HEK293 (cell line): Measurements from ENCODE around the gene EFEMP2.

ENCODE experiments used
- BCL11B ChIP-seq: fragments of 450-650 bp; formaldehyde crosslinking; IDR thresholded peaks from 2 replicates; pipeline ENCODE4 v1.5.1; 2016; ENCODE audit warnings: low read depth, missing biosample characterization, missing genetic modification characterization
- KLF9 ChIP-seq: fragments of 450-650 bp; formaldehyde crosslinking; IDR thresholded peaks from 2 replicates; pipeline ENCODE4 v1.5.1; 2016; ENCODE audit warnings: missing biosample characterization, missing genetic modification characterization, low read depth
- SP2 ChIP-seq: fragments of 450-650 bp; formaldehyde crosslinking; IDR thresholded peaks from 2 replicates; pipeline ENCODE4 v1.5.1; 2016; ENCODE audit warnings: missing biosample characterization, missing genetic modification characterization
- YY1 ChIP-seq: fragments of 450-650 bp; formaldehyde crosslinking; IDR thresholded peaks from 2 replicates; pipeline ENCODE4 v1.5.1; 2018; ENCODE audit warnings: missing biosample characterization, missing genetic modification characterization
- ZBTB7A ChIP-seq: fragments of 450-650 bp; formaldehyde crosslinking; IDR thresholded peaks from 2 replicates; pipeline ENCODE4 v1.5.1; 2016; ENCODE audit warnings: low read depth, missing biosample characterization, missing genetic modification characterization
- ZIC2 ChIP-seq: fragments of 450-650 bp; formaldehyde crosslinking; IDR thresholded peaks from 2 replicates; pipeline ENCODE4 v1.5.1; 2016; ENCODE audit warnings: missing biosample characterization, missing genetic modification characterization
- ZNF157 ChIP-seq: fragments of 450-650 bp; formaldehyde crosslinking; IDR thresholded peaks from 2 replicates; pipeline ENCODE4 v1.5.1; 2016; ENCODE audit warnings: missing biosample characterization, missing genetic modification characterization
- ZNF19 ChIP-seq: fragments of 450-650 bp; formaldehyde crosslinking; IDR thresholded peaks from 2 replicates; pipeline ENCODE4; 2016; ENCODE audit warnings: missing biosample characterization, missing genetic modification characterization, low read depth
- ZNF23 ChIP-seq: fragments of 450-650 bp; formaldehyde crosslinking; IDR thresholded peaks from 2 replicates; pipeline ENCODE4 v1.5.1; 2016; ENCODE audit warnings: missing biosample characterization, missing genetic modification characterization, borderline replicate concordance
- ZNF354C ChIP-seq: fragments of 450-650 bp; formaldehyde crosslinking; IDR thresholded peaks from 2 replicates; pipeline ENCODE4 v1.5.1; 2016; ENCODE audit warnings: missing biosample characterization, missing genetic modification characterization, low read depth, borderline replicate concordance
- ZNF416 ChIP-seq: fragments of 450-650 bp; formaldehyde crosslinking; IDR thresholded peaks from 2 replicates; pipeline ENCODE4 v1.5.1; 2016; ENCODE audit warnings: missing biosample characterization, missing genetic modification characterization
- ZNF473 ChIP-seq: fragments of 450-650 bp; formaldehyde crosslinking; IDR thresholded peaks from 2 replicates; pipeline ENCODE4 v1.5.1; 2017; ENCODE audit warnings: missing biosample characterization, missing genetic modification characterization
- ZNF501 ChIP-seq: fragments of 450-650 bp; formaldehyde crosslinking; IDR thresholded peaks from 2 replicates; pipeline ENCODE4 v1.5.1; 2016; ENCODE audit warnings: missing biosample characterization, missing genetic modification characterization
- ZNF544 ChIP-seq: fragments of 450-650 bp; formaldehyde crosslinking; IDR thresholded peaks from 2 replicates; pipeline ENCODE4 v1.5.0; 2017; ENCODE audit warnings: missing biosample characterization, missing genetic modification characterization
- ZNF610 ChIP-seq: fragments of 450-650 bp; formaldehyde crosslinking; IDR thresholded peaks from 2 replicates; pipeline ENCODE4 v1.5.1; 2016; ENCODE audit warnings: missing biosample characterization, missing genetic modification characterization, borderline replicate concordance
- ZNF837 ChIP-seq: fragments of 450-650 bp; formaldehyde crosslinking; IDR thresholded peaks from 2 replicates; pipeline ENCODE4 v1.5.1; 2016; ENCODE audit warnings: missing biosample characterization, missing genetic modification characterization
- ZXDB ChIP-seq: fragments of 450-650 bp; formaldehyde crosslinking; IDR thresholded peaks from 2 replicates; pipeline ENCODE4 v1.5.1; 2016; ENCODE audit warnings: missing biosample characterization, missing genetic modification characterization
- TF ChIP-seq, protein P1 (sequence below): fragments of 450-650 bp; formaldehyde crosslinking; IDR thresholded peaks from 2 replicates; pipeline ENCODE4 v1.5.1; 2016; ENCODE audit warnings: missing biosample characterization, missing genetic modification characterization, low read depth
- TF ChIP-seq, protein P2 (sequence below): fragments of 450-650 bp; formaldehyde crosslinking; IDR thresholded peaks from 2 replicates; pipeline ENCODE4 v1.5.1; 2016; ENCODE audit warnings: missing biosample characterization, missing genetic modification characterization
- TF ChIP-seq, protein P3 (sequence below): fragments of 450-650 bp; formaldehyde crosslinking; IDR thresholded peaks from 2 replicates; pipeline ENCODE4 v1.5.1; 2016; ENCODE audit warnings: missing biosample characterization, missing genetic modification characterization
- TF ChIP-seq, protein P4 (sequence below): fragments of 450-650 bp; formaldehyde crosslinking; IDR thresholded peaks from 2 replicates; pipeline ENCODE4 v1.5.1; 2016; ENCODE audit warnings: missing biosample characterization, missing genetic modification characterization
- TF ChIP-seq, protein P5 (sequence below): fragments of 450-650 bp; formaldehyde crosslinking; IDR thresholded peaks from 2 replicates; pipeline ENCODE4 v1.5.1; 2016; ENCODE audit warnings: missing biosample characterization, missing genetic modification characterization, low read depth
- TF ChIP-seq, protein P6 (sequence below): fragments of 450-650 bp; formaldehyde crosslinking; IDR thresholded peaks from 2 replicates; pipeline ENCODE4 v1.5.1; 2016; ENCODE audit warnings: missing biosample characterization, missing genetic modification characterization
- TF ChIP-seq, protein P7 (sequence below): fragments of 450-650 bp; formaldehyde crosslinking; IDR thresholded peaks from 2 replicates; pipeline ENCODE4; 2016; ENCODE audit warnings: missing biosample characterization, missing genetic modification characterization
- TF ChIP-seq, protein P8 (sequence below): fragments of 450-650 bp; IDR thresholded peaks from 2 replicates; pipeline ENCODE4 v1.5.1; 2018; ENCODE audit warnings: missing biosample characterization, mild to moderate bottlenecking, missing genetic modification characterization

Gene EFEMP2

DNA sequence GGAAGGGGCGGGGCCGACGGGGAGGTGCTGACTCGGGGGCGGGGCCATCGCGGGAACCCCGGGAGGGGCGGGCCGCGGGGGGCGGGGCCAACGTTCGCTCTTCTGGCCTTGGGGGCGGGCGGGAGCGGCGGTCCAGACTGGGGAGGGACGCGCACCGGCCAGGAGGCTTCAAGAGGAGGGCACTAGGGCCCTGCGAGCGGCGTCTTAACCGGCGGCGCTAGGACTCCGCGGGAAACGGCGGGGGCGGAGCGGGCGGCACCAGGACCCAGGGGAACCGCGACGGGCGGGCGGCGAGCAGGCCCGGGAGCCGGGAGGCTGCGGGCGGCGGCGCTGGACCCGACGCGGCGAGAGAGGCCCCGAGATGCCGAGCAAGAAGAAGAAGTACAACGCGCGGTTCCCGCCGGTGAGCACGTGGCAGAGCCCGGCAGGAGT lies 46.6 kb upstream of the EFEMP2 start, which contains the start of gene DRAP1 (continued):
- TF ChIP-seq, protein P1, sequence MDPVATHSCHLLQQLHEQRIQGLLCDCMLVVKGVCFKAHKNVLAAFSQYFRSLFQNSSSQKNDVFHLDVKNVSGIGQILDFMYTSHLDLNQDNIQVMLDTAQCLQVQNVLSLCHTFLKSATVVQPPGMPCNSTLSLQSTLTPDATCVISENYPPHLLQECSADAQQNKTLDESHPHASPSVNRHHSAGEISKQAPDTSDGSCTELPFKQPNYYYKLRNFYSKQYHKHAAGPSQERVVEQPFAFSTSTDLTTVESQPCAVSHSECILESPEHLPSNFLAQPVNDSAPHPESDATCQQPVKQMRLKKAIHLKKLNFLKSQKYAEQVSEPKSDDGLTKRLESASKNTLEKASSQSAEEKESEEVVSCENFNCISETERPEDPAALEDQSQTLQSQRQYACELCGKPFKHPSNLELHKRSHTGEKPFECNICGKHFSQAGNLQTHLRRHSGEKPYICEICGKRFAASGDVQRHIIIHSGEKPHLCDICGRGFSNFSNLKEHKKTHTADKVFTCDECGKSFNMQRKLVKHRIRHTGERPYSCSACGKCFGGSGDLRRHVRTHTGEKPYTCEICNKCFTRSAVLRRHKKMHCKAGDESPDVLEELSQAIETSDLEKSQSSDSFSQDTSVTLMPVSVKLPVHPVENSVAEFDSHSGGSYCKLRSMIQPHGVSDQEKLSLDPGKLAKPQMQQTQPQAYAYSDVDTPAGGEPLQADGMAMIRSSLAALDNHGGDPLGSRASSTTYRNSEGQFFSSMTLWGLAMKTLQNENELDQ = no peak
- TF ChIP-seq, protein P2, sequence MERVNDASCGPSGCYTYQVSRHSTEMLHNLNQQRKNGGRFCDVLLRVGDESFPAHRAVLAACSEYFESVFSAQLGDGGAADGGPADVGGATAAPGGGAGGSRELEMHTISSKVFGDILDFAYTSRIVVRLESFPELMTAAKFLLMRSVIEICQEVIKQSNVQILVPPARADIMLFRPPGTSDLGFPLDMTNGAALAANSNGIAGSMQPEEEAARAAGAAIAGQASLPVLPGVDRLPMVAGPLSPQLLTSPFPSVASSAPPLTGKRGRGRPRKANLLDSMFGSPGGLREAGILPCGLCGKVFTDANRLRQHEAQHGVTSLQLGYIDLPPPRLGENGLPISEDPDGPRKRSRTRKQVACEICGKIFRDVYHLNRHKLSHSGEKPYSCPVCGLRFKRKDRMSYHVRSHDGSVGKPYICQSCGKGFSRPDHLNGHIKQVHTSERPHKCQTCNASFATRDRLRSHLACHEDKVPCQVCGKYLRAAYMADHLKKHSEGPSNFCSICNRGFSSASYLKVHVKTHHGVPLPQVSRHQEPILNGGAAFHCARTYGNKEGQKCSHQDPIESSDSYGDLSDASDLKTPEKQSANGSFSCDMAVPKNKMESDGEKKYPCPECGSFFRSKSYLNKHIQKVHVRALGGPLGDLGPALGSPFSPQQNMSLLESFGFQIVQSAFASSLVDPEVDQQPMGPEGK = peak; percentile 73
- TF ChIP-seq ZNF610 (tag by site-specific recombination) (no peak), ZNF23 (tag by site-specific recombination) (no peak), ZNF501 (no peak), ZXDB (tag by site-specific recombination) (peak; percentile 50), ZNF416 (tag by site-specific recombination) (no peak), KLF9 (tag by site-specific recombination) (no peak), ZBTB7A (peak; percentile 65; the same call in 1 of the 2 replicates), ZNF473 (no peak), ZIC2 (tag by site-specific recombination) (peak; percentile 11; the same call in 1 of the 2 replicates), BCL11B (tag by site-specific recombination) (0 out of 2 replicates have a peak, but pooled peaks have one; percentile 44), ZNF19 (tag by site-specific recombination) (no peak), ZNF354C (tag by site-specific recombination) (no peak), ZNF157 (no peak), YY1 (tag by site-specific recombination) (peak; percentile 17; the same call in 1 of the 2 replicates), ZNF837 (tag by site-specific recombination) (no peak), SP2 (peak; percentile 50), ZNF544 (tag by site-specific recombination) (no peak)
- TF ChIP-seq, protein P3, sequence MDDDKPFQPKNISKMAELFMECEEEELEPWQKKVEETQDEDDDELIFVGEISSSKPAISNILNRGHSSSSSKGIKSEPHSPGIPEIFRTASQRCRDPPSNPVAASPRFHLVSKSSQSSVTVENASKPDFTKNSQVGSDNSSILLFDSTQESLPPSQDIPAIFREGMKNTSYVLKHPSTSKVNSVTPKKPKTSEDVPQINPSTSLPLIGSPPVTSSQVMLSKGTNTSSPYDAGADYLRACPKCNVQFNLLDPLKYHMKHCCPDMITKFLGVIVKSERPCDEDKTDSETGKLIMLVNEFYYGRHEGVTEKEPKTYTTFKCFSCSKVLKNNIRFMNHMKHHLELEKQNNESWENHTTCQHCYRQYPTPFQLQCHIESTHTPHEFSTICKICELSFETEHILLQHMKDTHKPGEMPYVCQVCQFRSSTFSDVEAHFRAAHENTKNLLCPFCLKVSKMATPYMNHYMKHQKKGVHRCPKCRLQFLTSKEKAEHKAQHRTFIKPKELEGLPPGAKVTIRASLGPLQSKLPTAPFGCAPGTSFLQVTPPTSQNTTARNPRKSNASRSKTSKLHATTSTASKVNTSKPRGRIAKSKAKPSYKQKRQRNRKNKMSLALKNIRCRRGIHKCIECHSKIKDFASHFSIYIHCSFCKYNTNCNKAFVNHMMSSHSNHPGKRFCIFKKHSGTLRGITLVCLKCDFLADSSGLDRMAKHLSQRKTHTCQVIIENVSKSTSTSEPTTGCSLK (tag by site-specific recombination) = no peak
- TF ChIP-seq, protein P4, sequence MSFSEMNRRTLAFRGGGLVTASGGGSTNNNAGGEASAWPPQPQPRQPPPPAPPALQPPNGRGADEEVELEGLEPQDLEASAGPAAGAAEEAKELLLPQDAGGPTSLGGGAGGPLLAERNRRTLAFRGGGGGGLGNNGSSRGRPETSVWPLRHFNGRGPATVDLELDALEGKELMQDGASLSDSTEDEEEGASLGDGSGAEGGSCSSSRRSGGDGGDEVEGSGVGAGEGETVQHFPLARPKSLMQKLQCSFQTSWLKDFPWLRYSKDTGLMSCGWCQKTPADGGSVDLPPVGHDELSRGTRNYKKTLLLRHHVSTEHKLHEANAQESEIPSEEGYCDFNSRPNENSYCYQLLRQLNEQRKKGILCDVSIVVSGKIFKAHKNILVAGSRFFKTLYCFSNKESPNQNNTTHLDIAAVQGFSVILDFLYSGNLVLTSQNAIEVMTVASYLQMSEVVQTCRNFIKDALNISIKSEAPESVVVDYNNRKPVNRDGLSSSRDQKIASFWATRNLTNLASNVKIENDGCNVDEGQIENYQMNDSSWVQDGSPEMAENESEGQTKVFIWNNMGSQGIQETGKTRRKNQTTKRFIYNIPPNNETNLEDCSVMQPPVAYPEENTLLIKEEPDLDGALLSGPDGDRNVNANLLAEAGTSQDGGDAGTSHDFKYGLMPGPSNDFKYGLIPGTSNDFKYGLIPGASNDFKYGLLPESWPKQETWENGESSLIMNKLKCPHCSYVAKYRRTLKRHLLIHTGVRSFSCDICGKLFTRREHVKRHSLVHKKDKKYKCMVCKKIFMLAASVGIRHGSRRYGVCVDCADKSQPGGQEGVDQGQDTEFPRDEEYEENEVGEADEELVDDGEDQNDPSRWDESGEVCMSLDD (tag by site-specific recombination) = no peak
- TF ChIP-seq, protein P5, sequence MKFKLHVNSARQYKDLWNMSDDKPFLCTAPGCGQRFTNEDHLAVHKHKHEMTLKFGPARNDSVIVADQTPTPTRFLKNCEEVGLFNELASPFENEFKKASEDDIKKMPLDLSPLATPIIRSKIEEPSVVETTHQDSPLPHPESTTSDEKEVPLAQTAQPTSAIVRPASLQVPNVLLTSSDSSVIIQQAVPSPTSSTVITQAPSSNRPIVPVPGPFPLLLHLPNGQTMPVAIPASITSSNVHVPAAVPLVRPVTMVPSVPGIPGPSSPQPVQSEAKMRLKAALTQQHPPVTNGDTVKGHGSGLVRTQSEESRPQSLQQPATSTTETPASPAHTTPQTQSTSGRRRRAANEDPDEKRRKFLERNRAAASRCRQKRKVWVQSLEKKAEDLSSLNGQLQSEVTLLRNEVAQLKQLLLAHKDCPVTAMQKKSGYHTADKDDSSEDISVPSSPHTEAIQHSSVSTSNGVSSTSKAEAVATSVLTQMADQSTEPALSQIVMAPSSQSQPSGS = no peak
- TF ChIP-seq, protein P6, sequence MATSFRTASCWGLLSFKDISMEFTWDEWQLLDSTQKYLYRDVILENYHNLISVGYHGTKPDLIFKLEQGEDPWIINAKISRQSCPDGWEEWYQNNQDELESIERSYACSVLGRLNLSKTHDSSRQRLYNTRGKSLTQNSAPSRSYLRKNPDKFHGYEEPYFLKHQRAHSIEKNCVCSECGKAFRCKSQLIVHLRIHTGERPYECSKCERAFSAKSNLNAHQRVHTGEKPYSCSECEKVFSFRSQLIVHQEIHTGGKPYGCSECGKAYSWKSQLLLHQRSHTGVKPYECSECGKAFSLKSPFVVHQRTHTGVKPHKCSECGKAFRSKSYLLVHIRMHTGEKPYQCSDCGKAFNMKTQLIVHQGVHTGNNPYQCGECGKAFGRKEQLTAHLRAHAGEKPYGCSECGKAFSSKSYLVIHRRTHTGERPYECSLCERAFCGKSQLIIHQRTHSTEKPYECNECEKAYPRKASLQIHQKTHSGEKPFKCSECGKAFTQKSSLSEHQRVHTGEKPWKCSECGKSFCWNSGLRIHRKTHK (tag by site-specific recombination) = no peak
- TF ChIP-seq, protein P7, sequence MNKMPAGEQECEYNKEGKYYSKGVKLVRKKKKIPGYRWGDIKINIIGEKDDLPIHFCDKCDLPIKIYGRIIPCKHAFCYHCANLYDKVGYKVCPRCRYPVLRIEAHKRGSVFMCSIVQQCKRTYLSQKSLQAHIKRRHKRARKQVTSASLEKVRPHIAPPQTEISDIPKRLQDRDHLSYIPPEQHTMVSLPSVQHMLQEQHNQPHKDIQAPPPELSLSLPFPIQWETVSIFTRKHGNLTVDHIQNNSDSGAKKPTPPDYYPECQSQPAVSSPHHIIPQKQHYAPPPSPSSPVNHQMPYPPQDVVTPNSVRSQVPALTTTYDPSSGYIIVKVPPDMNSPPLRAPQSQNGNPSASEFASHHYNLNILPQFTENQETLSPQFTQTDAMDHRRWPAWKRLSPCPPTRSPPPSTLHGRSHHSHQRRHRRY (tag by site-specific recombination) = no peak
- TF ChIP-seq, protein P8, sequence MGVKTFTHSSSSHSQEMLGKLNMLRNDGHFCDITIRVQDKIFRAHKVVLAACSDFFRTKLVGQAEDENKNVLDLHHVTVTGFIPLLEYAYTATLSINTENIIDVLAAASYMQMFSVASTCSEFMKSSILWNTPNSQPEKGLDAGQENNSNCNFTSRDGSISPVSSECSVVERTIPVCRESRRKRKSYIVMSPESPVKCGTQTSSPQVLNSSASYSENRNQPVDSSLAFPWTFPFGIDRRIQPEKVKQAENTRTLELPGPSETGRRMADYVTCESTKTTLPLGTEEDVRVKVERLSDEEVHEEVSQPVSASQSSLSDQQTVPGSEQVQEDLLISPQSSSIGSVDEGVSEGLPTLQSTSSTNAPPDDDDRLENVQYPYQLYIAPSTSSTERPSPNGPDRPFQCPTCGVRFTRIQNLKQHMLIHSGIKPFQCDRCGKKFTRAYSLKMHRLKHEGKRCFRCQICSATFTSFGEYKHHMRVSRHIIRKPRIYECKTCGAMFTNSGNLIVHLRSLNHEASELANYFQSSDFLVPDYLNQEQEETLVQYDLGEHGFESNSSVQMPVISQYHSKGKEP (tag by site-specific recombination) = peak; percentile 96
